ENCODE data around the gene TP53I11.

TP53I11 gene

DNA sequence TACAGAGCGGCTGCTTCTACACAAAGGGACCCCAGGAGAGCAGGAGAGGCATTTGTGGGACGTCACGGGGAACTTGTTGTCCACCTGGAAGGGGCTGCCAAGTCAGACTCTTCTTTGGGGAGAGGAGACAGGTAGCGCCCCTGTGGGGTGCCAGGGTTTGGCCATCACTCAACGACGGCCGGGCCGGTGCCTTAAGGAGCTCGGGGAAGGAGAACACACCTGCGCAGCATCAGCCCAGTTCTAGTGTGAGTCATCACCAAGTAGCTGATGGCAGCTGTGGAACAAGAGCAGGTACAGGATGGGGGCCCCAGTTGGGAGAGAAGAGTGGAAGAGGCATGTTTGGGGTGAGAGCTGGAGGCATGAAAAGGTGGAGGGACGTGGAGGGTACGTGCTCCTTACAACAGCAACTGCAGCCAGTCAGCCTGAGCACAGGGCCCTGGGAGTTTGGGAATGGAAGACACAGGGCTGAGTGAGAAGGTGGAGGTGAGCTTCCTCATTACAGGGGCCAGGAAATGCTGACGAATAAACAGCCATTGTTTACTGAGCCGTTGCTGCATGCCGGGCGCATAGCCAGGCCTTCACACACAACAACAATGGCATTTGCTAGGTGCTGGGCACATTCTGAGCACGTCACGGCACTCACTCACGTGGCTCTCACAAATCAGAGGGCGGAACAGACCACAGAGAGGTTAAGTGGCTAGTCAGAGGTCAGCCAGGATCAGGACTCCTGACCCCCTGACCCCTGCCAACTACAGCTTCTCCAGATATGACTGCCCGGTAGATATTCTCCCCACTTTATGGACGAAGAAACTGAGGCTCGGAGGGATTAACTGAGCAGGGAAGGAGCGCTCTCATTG lies 29.1 kb upstream of the TP53I11 start:
- no peak overlapping the region for H3K4me3 ChIP-seq (replicated peaks; ENCODE audit: low read depth, low read length)
- DNase-seq (ENCODE audit: extremely low read depth, low read depth): no peak
- TF ChIP-seq, protein P1, sequence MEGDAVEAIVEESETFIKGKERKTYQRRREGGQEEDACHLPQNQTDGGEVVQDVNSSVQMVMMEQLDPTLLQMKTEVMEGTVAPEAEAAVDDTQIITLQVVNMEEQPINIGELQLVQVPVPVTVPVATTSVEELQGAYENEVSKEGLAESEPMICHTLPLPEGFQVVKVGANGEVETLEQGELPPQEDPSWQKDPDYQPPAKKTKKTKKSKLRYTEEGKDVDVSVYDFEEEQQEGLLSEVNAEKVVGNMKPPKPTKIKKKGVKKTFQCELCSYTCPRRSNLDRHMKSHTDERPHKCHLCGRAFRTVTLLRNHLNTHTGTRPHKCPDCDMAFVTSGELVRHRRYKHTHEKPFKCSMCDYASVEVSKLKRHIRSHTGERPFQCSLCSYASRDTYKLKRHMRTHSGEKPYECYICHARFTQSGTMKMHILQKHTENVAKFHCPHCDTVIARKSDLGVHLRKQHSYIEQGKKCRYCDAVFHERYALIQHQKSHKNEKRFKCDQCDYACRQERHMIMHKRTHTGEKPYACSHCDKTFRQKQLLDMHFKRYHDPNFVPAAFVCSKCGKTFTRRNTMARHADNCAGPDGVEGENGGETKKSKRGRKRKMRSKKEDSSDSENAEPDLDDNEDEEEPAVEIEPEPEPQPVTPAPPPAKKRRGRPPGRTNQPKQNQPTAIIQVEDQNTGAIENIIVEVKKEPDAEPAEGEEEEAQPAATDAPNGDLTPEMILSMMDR (IDR thresholded peaks at IDR 0.05; ENCODE audit: low read depth, low read length, missing control alignments): no peak

- H3K4me3 ChIP-seq (replicated peaks; ENCODE audit: low read depth, low read length): no peak overlapping the region
- TF ChIP-seq, protein P1 (IDR thresholded peaks at IDR 0.05; ENCODE audit: low read depth, low read length, missing control alignments): no peak
- no peak for DNase-seq (ENCODE audit: extremely low read depth, low read depth)
These were observed 28.3 kb upstream of the TP53I11 start for GRCh38 chr11:44978961-44979331.

- TF ChIP-seq, protein P1 (IDR thresholded peaks at IDR 0.05; ENCODE audit: low read depth, low read length, missing control alignments): no peak
- H3K4me3 ChIP-seq (replicated peaks; ENCODE audit: low read depth, low read length): no peak overlapping the region
These were observed 27.7 kb upstream of the TP53I11 start for GRCh38 chr11:44978274-44978960.

DNA sequence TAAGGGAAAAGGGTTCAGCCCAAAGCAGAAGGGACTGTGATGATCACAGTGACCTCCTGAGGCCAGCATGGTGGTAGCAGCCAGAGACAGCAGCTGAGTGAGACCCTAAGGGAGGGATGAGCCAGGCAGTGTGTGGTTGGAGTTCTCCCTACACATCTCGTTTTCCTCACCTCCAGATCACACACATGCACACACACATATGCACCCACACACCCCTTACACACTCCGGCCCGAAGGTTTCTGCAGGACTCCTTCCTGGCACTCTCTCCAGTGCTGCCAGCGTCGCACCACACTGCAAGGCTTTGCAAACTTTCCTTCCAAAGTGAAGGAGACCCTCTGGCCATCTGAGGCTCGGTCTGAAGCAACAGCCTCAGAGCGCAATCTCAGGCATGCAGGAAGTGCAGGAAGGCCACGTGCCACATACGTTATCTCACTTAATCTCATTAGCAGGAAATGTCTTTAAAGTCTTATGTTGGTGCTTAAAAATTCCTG lies 26.9 kb upstream of the TP53I11 start:
- no peak overlapping the region for H3K4me3 ChIP-seq (replicated peaks; ENCODE audit: low read depth, low read length)
- TF ChIP-seq, protein P1 (IDR thresholded peaks at IDR 0.05; ENCODE audit: low read depth, low read length, missing control alignments): no peak
- DNase-seq (ENCODE audit: extremely low read depth, low read depth): no peak

More at GRCh38 chr11:44978274-44978960, 27.7 kb upstream of the TP53I11 start:
- no peak for DNase-seq (ENCODE audit: extremely low read depth, low read depth)

DNA sequence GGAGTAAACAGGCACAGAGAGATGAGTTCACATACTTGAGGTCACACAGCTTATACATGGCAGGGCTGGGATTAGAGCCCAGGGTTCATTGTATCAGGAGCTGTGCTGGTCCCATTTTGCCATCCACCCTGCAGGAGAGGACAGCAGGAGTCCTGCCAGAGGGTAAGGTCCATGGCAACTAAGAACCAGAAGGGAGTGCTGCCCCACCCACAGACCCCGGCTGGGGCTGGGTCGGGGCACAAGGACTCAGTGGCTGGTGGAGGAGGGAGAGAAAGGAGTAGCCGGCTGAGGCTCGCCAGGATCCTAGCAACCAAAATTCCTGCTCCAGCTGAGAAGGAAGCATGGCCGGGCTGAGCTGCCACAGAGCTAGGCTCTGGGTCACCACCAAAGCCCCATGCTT lies 25.9 kb upstream of the TP53I11 start:
- no peak for DNase-seq (ENCODE audit: extremely low read depth, low read depth)
- TF ChIP-seq, protein P1 (IDR thresholded peaks at IDR 0.05; ENCODE audit: low read depth, low read length, missing control alignments): no peak
- H3K4me3 ChIP-seq (replicated peaks; ENCODE audit: low read depth, low read length): no peak overlapping the region

DNA sequence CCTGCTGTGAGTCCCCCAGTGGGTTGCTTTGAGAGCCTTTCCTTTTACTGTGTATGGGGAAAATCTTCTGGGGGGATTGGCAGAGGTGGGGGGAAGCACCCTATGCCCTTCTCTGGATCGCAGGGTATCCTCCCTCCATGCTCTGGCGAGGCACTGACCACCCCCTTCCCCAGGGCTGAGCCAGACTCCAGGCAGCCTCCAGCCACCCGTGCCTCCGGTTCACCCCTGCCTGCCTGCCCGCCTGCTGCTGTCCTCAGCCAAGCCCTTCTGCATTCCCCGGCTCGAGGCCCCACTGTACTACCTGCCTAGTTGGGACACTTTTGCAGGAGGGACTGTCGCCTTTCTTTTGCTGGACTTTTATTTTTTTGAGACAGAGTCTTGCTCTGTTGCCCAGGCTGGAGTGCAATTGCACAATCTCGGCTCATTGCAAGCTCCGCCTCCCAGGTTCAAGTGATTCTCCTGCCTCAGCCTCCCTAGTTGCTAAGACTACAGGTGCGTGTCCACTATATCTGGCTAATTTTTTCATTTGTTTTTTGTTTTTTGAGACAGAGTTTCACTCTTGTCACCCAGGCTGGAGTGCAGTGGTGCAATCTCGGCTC lies 23.8 kb upstream of the TP53I11 start:
- H3K4me3 ChIP-seq (replicated peaks; ENCODE audit: low read depth, low read length): no peak overlapping the region
- TF ChIP-seq, protein P1 (IDR thresholded peaks at IDR 0.05; ENCODE audit: low read depth, low read length, missing control alignments): no peak
- DNase-seq (ENCODE audit: extremely low read depth, low read depth): no peak
